Ammon's horn (tissue), 1 donor: ENCODE data around the gene SPON1.
"Not testable (repeated sequence)": the region's sequence is repeated elsewhere in the genome, so short reads cannot be mapped to it uniquely, and the experiment has no call there.

Source experiments
- DNase-seq: peaks from one replicate; pipeline ENCODE4 v3.0.0-alpha.2; 2016; ENCODE audit warnings: low spot score

SPON1 gene

GRCh38 chr11:13983081-13983751 is 20.7 kb downstream of the SPON1 start:
- no peak for DNase-seq

- no peak for DNase-seq
These were observed 22.3 kb downstream of the SPON1 start for GRCh38 chr11:13984616-13985450.

GRCh38 chr11:13986695-13987094 is 24.2 kb downstream of the SPON1 start:
- DNase-seq = not testable (repeated sequence)

- not testable (repeated sequence) for DNase-seq
These were observed 29.8 kb downstream of the SPON1 start for GRCh38 chr11:13992158-13992856.

- no peak for DNase-seq
These were observed 30.7 kb downstream of the SPON1 start for GRCh38 chr11:13993096-13993765.

GRCh38 chr11:13997881-13998280 is 35.4 kb downstream of the SPON1 start:
- DNase-seq = no peak

- no peak for DNase-seq
These were observed 37.2 kb downstream of the SPON1 start for GRCh38 chr11:13999704-14000103.

- no peak for DNase-seq
These were observed 39.1 kb downstream of the SPON1 start for GRCh38 chr11:14001597-14001996.

GRCh38 chr11:14007566-14007965 is 45.0 kb downstream of the SPON1 start:
- no peak for DNase-seq

- DNase-seq = no peak
These were observed 48.1 kb downstream of the SPON1 start for GRCh38 chr11:14010665-14011064.

- no peak for DNase-seq
These were observed 50.3 kb downstream of the SPON1 start for GRCh38 chr11:14012846-14013245.

GRCh38 chr11:14015711-14016110 is 53.2 kb downstream of the SPON1 start:
- DNase-seq = no peak

GRCh38 chr11:14018441-14018840 is 55.9 kb downstream of the SPON1 start:
- no peak for DNase-seq

- no peak for DNase-seq
These were observed 59.2 kb downstream of the SPON1 start for GRCh38 chr11:14021738-14022137.

GRCh38 chr11:14022251-14022650 is 59.7 kb downstream of the SPON1 start:
- no peak for DNase-seq

GRCh38 chr11:14022821-14023220 is 60.3 kb downstream of the SPON1 start:
- DNase-seq = no peak

- DNase-seq = no peak
These were observed 64.4 kb downstream of the SPON1 start for GRCh38 chr11:14026961-14027360.

- DNase-seq = no peak
These were observed 65.0 kb downstream of the SPON1 start for GRCh38 chr11:14027525-14027924.

GRCh38 chr11:14029440-14029839 is 66.9 kb downstream of the SPON1 start:
- DNase-seq = no peak

- peak; percentile 29 for DNase-seq
These were observed 67.7 kb downstream of the SPON1 start for GRCh38 chr11:14029971-14030920.

GRCh38 chr11:14035526-14035925 is 73.0 kb downstream of the SPON1 start:
- DNase-seq = not testable (repeated sequence)
